Measurements from ENCODE around the gene UBE2J2. TPM values are rescaled to one million over a fixed set of nuclear protein-coding genes. Genes with fewer than 3 reads are reported as not detected.

Gene UBE2J2
- total RNA-seq, 3 donors from 2014 or later (not counting 1 experiment from before 2014, with no cell fraction given), result 66.0 to 84.2 (median 78.1) TPM

- Mint-ChIP-seq H3K27me3 (ENCODE audit: low read depth in 2 of 2) (no peaks in the 10 kb centered on the region), H3K36me3 (no peaks in the 10 kb centered on the region), H3K27ac (peak overlapping the region; percentile 51 to 58), H3K4me1 (peaks cover 28 to 49% of the 10 kb centered on the region in 2 donors), H3K4me3 (peak overlapping the region; percentile 84), H3K9me3 (no peaks in the 10 kb centered on the region)
- intact Hi-C loops (cut with micrococcal nuclease), result loop anchor here (5.0 kb wide), 2 partner anchors 36 to 154 kb away; partner anchors contain the start of genes ACAP3, C1orf159 and PUSL1
- peaks cover 42% of the 10 kb centered on the region for H3K4me1 ChIP-seq (ENCODE audit: control insufficient read depth, insufficient read depth, low read length)
- no peak overlapping the region for H3K27ac ChIP-seq (ENCODE audit: low read length)
- WGBS (ENCODE audit: insufficient coverage), result 91% methylated on average over 7 of the region's 7 CpGs
- H3K27me3 ChIP-seq (ENCODE audit: control insufficient read depth, insufficient read depth, low read length), result no peaks in the 10 kb centered on the region
- no peaks in the 10 kb centered on the region for H3K9me3 ChIP-seq (ENCODE audit: control insufficient read depth, insufficient read depth, low read length)
- ATAC-seq (no peak), DNase-seq (no peak)
- peaks cover 7% of the 10 kb centered on the region for H3K36me3 ChIP-seq (ENCODE audit: control insufficient read depth, insufficient read depth, low read length)
- no peak overlapping the region for H3K4me3 ChIP-seq (ENCODE audit: low read length)
- no peak for TF ChIP-seq CTCF (IDR thresholded peaks at IDR 0.05)
Measured at GRCh38 chr1:1270813-1271212, 2.8 kb downstream of the UBE2J2 start.

GRCh38 chr1:1268284-1268682 is 5.4 kb downstream of the UBE2J2 start:
- TF ChIP-seq CTCF (IDR thresholded peaks at IDR 0.05), result no peak
- DNase-seq (no peak), ATAC-seq (no peak)
- peaks cover 11% of the 10 kb centered on the region for H3K36me3 ChIP-seq (ENCODE audit: control insufficient read depth, insufficient read depth, low read length)
- H3K27ac ChIP-seq (ENCODE audit: low read length), result no peak overlapping the region
- no peaks in the 10 kb centered on the region for H3K9me3 ChIP-seq (ENCODE audit: control insufficient read depth, insufficient read depth, low read length)
- Mint-ChIP-seq H3K27ac (peak overlapping the region in 1 of 2 donors; percentile 36), H3K36me3 (no peaks in the 10 kb centered on the region), H3K4me1 (peaks cover 28 to 49% of the 10 kb centered on the region in 2 donors), H3K27me3 (ENCODE audit: low read depth in 2 of 2) (no peaks in the 10 kb centered on the region), H3K9me3 (no peaks in the 10 kb centered on the region), H3K4me3 (no peak overlapping the region)
- H3K4me3 ChIP-seq (ENCODE audit: low read length), result no peak overlapping the region
- peaks cover 33% of the 10 kb centered on the region for H3K4me1 ChIP-seq (ENCODE audit: control insufficient read depth, insufficient read depth, low read length)
- 96% methylated on average over 13 of the region's 13 CpGs for WGBS (ENCODE audit: insufficient coverage)
- intact Hi-C loops (cut with micrococcal nuclease), result no loop called here
- no peaks in the 10 kb centered on the region for H3K27me3 ChIP-seq (ENCODE audit: control insufficient read depth, insufficient read depth, low read length)

GRCh38 chr1:1267488-1268283 is 6.0 kb downstream of the UBE2J2 start:
- no peaks in the 10 kb centered on the region for H3K27me3 Mint-ChIP-seq (ENCODE audit: low read depth in 2 of 2)
- Histone ChIP-seq H3K36me3 (ENCODE audit: control insufficient read depth, insufficient read depth, low read length) (peaks cover 15% of the 10 kb centered on the region), H3K27me3 (ENCODE audit: control insufficient read depth, insufficient read depth, low read length) (no peaks in the 10 kb centered on the region), H3K9me3 (ENCODE audit: control insufficient read depth, insufficient read depth, low read length) (no peaks in the 10 kb centered on the region), H3K4me1 (ENCODE audit: control insufficient read depth, insufficient read depth, low read length) (peaks cover 28% of the 10 kb centered on the region), H3K4me3 (ENCODE audit: low read length) (no peak overlapping the region), H3K27ac (ENCODE audit: low read length) (no peak overlapping the region)
- intact Hi-C loops (cut with micrococcal nuclease), result no loop called here
- DNase-seq (no peak), ATAC-seq (no peak)
- no peak for TF ChIP-seq CTCF (IDR thresholded peaks at IDR 0.05)
- peaks cover 25 to 44% of the 10 kb centered on the region in 2 donors for H3K4me1 Mint-ChIP-seq
- no peaks in the 10 kb centered on the region for H3K9me3 Mint-ChIP-seq
- H3K4me3 Mint-ChIP-seq, result no peak overlapping the region
- H3K27ac Mint-ChIP-seq, result peak overlapping the region in 1 of 2 donors; percentile 36
- 97% methylated on average over 39 of the region's 39 CpGs for WGBS (ENCODE audit: insufficient coverage)
- H3K36me3 Mint-ChIP-seq, result no peaks in the 10 kb centered on the region

Data from natural killer cell (primary cell).